M059J (cell line): ENCODE measurements around the gene PRR20D. TPM values are rescaled to one million over a fixed set of nuclear protein-coding genes. Genes with fewer than 3 reads are reported as not detected.
"Not testable (repeated sequence)": the region's sequence is repeated elsewhere in the genome, so short reads cannot be mapped to it uniquely, and the experiment has no call there.

Experiments
- DNase-seq: peaks from one replicate; pipeline ENCODE4 v3.0.0-alpha.2; 2012; ENCODE audit warnings: low read depth
- total RNA-seq: library from RNA; depleted of rRNA; stranded (reverse); fragments of >200 nt; shearing (Covaris generic); gene quantifications from 2 replicates; pipeline ENCODE4 v1.2.3, GENCODE V29; 2014; rRNA removed

The PRR20D gene
- total RNA-seq: not detected in 2 replicates

DNA sequence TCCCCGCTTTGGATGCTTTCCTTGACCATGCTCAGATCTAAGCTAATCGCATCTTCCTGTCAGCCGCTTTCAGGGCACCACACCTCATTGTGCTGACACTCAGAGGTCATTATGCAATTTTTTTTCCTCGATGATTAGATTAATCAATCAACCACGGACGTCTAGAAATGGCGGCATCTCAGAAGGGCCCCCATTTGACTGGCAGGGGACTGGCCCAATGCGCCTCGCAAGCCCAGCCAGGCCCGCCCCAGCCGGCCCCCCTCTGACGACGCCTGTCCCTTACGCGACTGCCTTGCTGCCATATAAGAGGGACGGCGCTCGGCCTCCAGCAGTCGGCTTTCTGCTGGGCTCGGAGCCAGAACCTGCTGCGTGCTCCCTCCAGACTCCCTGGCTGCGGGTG lies at the start of gene PRR20D:
TSS of gene PRR20D (plus strand) at position 301 of the 400 bp plus-strand sequence. CDS start 387 bp downstream, outside the sequence.
- DNase-seq: not testable (repeated sequence)

DNA sequence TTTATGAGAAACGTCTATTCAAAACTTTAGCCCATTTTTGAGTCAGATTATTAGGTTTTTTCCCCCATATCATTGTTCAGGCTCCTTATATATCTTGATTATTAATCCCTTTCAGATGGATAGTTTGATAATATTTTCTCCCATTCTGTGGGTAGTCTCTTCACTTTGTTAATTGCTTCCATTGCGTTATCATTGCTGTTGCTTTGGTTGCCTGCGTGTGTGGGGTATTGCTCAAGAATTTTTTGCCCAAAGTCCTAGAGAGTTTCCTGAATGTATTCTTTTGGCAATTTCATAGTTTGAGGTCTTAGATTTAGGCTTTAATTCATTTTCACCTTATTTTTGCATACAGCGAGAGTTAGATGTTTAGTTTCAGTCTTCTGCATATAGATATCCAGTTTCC lies 45.5 kb upstream of the PRR20D start:
- no peak for DNase-seq

DNA sequence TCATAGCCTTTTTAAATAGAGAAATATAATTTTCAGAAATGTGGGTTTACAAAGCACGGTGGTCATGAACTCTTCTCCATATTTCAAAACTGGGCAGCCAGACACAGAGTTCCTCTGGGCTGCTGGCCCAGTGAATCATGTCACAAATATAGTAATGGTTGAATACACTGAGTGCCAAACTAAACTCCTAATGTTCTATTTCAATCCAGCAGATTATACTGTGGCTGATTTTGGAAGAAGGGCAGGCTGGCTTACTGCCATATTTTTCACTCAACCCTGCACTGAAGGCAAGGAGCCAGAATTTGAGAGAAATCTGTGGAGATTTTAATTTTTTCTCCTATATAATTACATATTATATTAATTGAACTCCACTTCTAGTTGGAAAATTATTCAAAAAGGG lies 36.8 kb upstream of the PRR20D start:
- no peak for DNase-seq

DNA sequence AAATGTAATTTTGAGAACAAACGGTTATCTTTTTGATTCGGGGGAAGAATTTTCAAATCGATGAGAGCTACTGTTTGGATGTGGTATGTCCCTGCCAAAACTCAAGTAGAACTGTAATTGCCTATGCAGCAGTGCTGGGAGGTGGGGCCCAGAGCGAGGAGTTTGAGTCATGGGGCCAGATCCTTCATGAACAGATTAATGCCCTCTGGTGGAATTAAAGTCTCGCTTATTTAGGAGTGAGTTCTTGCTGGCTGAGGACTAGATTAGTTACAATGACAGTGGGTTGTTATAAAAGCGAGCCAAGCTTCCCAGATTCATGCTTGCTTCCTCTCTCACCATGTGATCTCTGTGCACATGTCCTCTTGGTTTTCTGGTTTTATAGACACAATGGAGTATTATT lies 31.5 kb upstream of the PRR20D start:
- DNase-seq: no peak

DNA sequence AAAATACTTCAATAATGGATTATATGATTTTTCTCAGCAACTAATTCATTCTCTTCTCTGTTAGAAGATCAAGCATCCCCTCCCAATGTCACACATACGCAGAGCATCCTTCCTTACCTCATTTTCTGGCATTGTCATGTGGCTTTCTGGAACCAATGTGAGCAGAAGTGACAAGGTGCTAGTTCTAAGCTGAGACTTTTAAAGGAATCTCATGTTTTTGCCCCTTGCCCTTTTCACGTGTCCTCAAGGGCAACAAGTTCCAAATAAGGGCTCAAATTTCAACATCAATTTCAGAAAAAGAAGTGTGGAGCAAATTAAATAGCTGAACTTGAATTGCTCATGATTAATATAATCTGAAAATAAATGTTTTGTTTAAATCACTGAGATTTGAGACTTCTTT lies 24.3 kb upstream of the PRR20D start:
- no peak for DNase-seq

DNA sequence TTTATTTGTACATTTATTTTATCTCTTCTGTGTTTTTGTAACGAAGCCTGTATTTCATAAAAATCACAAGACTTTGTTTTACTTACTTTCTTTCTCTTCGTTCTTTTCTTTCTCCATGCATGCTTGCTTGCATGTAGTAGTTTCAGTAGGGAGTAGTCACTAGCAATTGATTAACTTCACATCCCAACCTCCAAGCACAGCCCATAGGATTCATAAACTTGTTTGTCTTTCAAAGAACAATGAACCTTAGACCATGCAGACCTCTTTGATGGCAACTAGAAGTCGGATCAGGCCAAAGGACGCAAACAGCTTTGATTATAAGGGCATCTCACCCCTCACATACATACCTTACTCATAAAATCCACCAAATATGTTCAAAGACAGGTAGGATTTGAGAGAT lies 22.8 kb upstream of the PRR20D start:
- no peak for DNase-seq

DNA sequence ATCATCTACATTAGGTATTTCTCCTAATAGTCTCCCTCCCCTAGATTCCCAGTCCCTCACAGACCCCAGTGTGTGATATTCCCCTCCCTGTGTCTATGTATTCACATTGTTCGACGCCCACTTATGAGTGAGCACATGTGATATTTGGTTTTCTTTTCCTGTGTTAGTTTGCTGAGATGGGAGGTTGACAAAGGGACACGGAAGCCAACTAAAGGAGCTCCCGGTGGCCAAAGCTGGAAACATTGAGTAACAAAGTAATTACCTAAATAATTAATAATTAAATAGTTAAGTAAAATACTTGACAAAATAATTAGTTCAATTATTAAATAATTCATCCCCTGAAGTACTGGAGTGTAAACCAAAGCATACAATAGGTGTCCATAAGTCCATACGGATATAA lies 21.4 kb upstream of the PRR20D start:
- DNase-seq: no peak

DNA sequence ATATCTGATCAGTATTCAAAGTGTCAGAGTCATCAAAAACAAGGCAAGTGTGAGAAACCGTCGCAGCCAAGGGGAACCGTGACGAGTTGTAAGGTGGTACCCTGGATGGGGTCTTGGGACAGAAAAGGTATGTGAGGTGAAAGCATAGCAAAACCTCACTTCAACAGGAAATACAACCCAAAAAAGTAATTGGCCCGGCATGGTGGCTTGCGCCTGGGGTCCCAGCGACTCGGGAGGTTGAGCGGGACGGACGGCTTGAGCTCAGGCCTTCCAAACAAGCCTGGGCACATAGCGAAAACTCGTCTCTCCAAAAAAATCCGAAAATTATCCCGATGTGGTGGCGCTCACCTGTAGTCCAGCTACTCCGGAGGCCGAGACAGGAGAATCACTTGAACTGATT lies 20.7 kb upstream of the PRR20D start:
- DNase-seq: not testable (repeated sequence)

DNA sequence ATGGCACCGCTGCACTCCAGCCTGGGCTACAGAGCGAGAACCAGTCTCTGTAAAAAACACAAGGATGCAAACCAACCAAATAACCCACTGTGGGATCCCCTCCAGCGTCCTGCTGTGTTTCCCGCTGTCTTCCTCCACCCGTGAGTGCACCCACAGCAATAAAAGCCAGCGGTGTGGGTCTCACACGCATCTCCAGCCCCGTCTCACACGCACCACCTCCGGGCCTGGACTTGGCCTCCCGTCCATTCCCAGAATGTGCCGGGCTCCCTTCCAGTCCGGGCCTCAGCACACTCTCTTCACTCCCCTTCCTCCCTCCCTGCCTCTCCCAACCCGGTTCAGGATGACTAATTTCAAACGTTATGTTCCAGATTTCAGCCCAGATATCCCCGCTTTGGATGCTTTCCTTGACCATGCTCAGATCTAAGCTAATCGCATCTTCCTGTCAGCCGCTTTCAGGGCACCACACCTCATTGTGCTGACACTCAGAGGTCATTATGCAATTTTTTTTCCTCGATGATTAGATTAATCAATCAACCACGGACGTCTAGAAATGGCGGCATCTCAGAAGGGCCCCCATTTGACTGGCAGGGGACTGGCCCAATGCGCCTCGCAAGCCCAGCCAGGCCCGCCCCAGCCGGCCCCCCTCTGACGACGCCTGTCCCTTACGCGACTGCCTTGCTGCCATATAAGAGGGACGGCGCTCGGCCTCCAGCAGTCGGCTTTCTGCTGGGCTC lies 20.0 kb upstream of the PRR20D start, which contains the start of gene PRR20A:
TSS of gene PRR20A (plus strand) at position 684 of the 734 bp plus-strand sequence. CDS start 387 bp downstream, outside the sequence.
- not testable (repeated sequence) for DNase-seq

DNA sequence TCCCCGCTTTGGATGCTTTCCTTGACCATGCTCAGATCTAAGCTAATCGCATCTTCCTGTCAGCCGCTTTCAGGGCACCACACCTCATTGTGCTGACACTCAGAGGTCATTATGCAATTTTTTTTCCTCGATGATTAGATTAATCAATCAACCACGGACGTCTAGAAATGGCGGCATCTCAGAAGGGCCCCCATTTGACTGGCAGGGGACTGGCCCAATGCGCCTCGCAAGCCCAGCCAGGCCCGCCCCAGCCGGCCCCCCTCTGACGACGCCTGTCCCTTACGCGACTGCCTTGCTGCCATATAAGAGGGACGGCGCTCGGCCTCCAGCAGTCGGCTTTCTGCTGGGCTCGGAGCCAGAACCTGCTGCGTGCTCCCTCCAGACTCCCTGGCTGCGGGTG lies 13.2 kb upstream of the PRR20D start, which contains the start of gene PRR20B:
TSS of gene PRR20B (plus strand) at position 301 of the 400 bp plus-strand sequence. CDS start 387 bp downstream, outside the sequence.
- not testable (repeated sequence) for DNase-seq

DNA sequence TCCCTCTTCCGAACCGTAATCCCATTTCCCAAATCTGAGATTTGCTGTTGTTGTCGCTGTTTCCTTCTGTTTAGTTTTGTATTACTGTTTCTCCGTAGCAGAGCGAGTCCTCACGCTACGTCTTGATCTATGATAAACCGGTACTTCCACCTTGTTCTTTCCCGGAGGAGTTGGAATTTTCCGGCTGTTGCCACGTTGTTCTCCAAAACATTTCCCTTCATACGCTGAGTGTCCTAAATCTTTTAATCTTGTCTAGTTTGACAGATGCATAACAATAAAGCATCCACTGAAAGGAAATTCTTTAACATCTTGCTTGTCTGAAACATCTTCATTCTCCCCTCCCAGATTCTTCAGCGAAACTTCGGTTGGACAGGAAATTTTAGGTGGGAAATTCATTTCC lies 12.3 kb upstream of the PRR20D start:
- not testable (repeated sequence) for DNase-seq

DNA sequence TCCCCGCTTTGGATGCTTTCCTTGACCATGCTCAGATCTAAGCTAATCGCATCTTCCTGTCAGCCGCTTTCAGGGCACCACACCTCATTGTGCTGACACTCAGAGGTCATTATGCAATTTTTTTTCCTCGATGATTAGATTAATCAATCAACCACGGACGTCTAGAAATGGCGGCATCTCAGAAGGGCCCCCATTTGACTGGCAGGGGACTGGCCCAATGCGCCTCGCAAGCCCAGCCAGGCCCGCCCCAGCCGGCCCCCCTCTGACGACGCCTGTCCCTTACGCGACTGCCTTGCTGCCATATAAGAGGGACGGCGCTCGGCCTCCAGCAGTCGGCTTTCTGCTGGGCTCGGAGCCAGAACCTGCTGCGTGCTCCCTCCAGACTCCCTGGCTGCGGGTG lies 6.7 kb upstream of the PRR20D start, which contains the start of gene PRR20C:
TSS of gene PRR20C (plus strand) at position 301 of the 400 bp plus-strand sequence. CDS start 387 bp downstream, outside the sequence.
- DNase-seq: not testable (repeated sequence)

DNA sequence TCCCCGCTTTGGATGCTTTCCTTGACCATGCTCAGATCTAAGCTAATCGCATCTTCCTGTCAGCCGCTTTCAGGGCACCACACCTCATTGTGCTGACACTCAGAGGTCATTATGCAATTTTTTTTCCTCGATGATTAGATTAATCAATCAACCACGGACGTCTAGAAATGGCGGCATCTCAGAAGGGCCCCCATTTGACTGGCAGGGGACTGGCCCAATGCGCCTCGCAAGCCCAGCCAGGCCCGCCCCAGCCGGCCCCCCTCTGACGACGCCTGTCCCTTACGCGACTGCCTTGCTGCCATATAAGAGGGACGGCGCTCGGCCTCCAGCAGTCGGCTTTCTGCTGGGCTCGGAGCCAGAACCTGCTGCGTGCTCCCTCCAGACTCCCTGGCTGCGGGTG lies 6.5 kb downstream of the PRR20D start, which contains the start of gene PRR20E:
TSS of gene PRR20E (plus strand) at position 301 of the 400 bp plus-strand sequence. CDS start 387 bp downstream, outside the sequence.
- not testable (repeated sequence) for DNase-seq

DNA sequence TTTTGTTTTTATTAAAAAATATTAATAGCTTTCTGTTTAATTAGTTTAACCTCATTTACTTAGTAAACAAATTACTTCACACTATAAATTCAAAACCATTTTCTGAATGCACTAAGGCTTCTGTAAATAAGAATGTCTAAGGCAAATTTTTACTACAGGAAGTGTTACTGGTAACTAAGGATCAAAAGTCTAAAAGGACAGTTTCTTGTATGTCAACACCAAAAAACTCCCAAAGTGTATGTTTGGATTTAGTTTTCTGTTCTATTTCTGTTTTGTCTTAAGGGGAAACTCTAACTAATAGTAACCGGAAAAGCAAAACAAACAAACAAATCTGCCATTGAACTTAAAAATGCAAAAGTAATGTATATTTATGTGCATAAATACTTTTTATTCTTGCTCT lies 31.2 kb downstream of the PRR20D start:
- no peak for DNase-seq

DNA sequence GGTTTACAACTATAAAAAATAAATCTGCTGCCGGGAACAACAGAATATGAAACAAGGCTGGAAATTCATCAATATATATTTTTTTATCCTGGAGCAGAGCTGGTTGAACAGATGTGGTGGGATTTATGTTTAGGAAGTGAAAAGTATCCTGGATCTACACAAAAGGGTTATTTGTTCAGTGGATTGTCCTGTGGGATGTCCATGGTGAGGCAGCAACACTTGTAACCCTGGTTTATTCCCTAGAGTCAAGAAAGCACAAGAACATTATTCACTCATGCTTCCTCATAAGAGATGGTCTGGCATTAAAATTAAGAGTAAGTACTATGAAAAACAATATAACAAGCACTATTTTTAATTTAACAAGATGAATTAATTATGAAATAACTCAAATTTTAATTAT lies 52.6 kb downstream of the PRR20D start:
- DNase-seq: no peak

Other genes with a start within 250 kb of the PRR20D start
- gene PRR20A, start 19.7 kb upstream of the PRR20D start, total RNA-seq: not detected in 2 replicates
- gene PRR20B, start 13.1 kb upstream of the PRR20D start, total RNA-seq: not detected in 2 replicates
- not detected in 2 replicates for gene PRR20C, start 6.6 kb upstream of the PRR20D start, total RNA-seq
- not detected in 2 replicates for gene PRR20E, start 6.6 kb downstream of the PRR20D start, total RNA-seq